GM21528 (cell line): ENCODE data around the gene CAMTA1.
A peak's percentile ranks its signal among the peaks of the same experiment; 100 is the strongest.

Experiments
- ATAC-seq: cut with Tn5 transposase; IDR thresholded peaks from one replicate; pipeline ENCODE4 v1.9.1; 2021; ENCODE audit warnings: mild to moderate bottlenecking, moderate library complexity; ENCODE audit not compliant: unreplicated experiment, low FRiP score

CAMTA1 gene

DNA sequence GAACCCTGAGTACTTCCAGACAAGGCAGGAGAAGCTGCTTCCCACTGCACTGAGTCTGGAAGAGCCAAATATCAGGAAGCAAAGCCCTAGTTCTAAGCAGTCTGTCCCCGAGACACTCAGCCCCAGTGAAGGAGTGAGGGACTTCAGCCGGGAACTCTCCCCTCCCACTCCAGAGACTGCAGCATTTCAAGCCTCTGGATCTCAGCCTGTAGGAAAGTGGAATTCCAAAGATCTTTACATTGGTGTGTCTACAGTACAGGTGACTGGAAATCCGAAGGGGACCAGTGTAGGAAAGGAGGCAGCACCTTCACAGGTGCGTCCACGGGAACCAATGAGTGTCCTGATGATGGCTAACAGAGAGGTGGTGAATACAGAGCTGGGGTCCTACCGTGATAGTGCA is 952.8 kb downstream of the CAMTA1 start:
- ATAC-seq, result no peak

DNA sequence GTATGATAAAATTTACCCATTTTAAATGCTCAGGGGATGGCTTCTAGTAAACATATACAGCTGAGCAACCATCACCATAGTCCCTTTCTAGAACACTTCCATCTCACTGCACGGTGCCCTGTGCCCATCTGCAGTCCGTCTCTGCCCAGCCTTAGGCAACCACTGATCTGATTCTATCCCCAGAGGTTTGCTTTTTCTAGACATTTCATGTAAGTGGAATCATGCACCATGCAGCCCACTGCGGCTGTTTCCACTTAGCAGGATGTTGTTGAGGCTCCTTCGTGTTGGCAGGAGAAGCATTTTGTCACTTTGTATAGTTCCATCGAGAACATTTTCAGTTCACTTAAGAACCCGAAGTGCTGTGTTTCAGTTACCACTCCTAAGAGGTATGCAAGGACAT is 958.1 kb downstream of the CAMTA1 start:
- ATAC-seq, result no peak

DNA sequence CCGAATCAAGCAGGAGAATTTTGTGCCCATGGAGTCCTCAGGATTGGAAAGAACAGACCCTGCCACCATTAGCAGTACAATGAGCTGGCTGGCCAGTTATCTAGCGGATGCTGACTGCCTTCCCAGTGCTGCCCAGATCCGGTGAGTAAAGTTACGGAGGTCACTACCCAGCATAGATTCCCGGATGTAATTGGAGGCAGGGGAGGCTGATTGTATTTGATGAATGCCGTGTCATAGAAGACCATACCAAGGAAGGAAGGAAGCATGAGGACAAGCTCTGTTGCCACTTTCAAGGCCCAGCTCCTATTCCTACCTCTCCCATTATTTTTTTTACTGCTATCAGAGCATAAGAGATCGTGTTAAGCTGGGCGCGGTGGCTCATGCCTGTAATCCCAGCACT is 959.6 kb downstream of the CAMTA1 start:
- no peak for ATAC-seq

DNA sequence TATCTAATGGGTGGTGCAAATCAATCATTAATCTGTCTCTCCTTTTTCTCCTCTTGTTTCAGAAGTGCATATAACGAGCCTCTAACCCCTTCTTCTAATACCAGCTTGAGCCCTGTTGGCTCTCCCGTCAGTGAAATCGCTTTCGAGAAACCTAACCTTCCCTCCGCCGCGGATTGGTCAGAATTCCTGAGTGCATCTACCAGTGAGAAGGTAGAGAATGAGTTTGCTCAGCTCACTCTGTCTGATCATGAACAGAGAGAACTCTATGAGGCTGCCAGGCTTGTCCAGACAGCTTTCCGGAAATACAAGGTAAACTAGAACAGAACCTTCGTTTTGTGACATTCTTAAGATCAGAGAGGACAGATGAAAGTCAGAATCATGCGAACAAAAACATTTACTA is 960.5 kb downstream of the CAMTA1 start:
- ATAC-seq, result no peak

DNA sequence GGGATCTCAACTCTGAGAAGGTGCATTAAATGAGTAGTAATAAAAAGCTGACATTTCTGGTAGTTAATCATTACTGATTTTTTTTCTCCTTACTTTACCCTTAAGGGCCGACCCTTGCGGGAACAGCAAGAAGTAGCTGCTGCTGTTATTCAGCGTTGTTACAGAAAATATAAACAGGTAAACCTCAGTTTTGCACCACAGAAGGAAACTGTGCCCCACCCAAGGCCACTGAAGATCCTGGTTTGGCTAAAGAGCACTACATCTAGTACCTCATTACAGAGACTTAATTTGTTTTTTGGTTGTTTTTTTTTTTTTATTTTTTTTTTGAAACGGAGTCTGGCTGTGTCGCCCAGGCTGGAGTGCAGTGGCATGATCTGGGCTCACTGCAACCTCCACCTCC is 962.4 kb downstream of the CAMTA1 start:
- no peak for ATAC-seq

DNA sequence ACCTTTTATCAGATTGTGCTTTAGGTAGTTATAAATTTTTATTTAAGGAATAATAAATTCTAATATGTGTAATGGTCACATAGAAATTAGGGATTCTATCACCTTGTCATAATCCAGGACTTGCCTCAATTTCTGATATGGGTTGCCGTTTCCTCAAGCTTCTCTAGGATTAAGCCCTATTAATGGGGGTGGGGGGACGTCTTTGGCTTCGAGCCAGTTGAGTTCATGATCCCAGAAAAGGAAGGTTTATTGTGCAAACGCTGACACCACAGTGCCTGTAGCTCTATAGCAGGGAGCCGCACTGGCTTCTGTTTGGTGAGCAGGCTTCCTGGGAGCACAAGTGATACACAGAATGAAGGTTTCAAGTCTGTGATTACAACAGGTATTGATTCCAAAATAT is 963.9 kb downstream of the CAMTA1 start:
- ATAC-seq, result no peak

DNA sequence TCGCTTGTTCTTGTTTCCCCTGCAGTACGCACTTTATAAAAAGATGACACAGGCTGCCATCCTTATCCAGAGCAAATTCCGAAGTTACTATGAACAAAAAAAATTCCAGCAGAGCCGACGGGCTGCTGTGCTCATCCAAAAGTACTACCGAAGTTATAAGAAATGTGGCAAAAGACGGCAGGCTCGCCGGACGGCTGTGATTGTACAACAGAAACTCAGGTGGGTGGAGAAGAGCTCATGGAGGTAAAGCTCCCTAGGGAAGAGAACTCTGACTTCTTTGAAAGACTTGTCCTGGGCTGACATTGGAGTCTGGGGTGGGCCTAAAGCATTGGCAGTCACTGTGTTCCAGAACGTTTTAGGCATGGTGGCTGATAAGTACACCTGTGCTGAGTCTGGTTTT is 965.9 kb downstream of the CAMTA1 start:
- ATAC-seq, result no peak

DNA sequence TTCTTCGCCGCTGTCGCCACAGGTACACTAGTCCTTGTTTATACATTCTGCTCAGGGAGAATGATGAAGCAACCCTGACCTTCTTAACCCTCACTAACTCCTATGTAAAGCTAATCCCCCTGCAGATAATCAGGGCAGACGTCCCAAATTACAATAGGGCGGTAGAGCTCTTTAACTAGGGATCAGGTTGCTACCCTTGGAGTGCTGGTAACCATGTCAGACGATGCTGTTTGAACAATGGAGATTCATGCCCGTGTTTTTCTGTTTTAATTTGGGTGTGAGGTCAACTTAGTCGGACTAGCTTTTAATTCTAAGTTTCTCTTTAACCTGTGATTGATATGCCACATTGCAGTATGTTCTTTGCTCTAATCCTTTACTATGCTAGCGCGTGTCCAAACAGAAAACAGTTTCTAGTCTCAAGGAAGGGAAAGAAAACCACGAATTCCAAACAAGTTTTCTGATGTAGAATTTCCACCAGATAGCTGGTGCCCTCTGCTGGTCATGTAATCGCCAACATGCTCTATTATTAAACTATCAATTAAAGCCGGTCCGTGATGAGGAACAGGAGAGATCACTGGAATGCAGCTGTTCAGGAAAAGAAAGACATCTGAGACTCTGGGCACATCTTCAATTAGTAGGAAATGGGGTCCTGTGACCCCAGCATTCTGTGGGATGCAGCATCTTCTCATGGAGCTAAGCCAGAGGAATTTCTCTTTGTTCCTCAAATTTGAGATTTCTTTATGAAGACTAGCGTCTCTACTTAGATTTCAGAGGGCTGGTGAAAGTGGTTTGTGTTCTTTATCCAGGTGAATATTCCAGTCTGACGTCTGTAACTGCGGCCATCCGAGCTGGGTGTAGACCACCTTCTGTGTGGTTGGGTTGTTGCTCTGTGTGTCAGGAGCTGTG is 967.5 kb downstream of the CAMTA1 start:
- no peak for ATAC-seq

DNA sequence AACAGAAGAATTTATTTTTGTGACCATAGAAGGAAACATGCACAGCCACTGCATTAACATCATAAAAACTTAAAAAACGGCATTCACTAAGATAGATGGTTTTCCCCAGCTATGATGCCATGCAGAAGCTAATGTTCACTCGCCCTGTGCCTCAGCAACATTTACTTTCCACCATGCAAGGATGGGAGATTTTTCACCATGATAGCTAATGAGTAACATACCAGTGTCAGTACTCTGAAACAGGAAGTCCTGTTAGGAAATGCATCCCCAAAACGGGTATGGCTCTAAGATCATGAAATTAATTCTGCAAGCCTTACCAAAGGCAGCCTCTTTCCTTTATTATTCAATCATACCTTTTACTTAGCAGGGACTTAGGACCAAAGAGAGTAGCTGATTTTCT is 968.4 kb downstream of the CAMTA1 start:
- ATAC-seq, result no peak

DNA sequence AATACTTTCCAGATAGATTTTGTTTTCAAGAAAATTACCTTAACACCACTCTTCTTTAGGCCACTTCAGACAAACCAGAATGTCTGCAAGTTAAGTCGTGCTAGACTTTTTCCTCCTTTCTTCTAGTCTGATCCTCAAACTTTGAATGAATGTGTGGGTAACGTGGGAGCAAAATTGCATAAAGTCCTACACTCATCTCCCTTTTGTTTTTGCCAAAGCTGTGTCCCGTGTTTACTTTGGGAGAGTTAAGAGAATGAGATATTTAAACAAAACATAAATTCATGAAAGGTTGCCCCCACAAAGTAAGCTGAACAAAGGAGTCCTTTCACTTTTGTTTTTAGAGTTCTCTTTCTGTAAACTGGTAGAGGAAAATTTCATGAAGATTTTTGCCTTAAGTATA is 969.0 kb downstream of the CAMTA1 start:
- no peak for ATAC-seq

DNA sequence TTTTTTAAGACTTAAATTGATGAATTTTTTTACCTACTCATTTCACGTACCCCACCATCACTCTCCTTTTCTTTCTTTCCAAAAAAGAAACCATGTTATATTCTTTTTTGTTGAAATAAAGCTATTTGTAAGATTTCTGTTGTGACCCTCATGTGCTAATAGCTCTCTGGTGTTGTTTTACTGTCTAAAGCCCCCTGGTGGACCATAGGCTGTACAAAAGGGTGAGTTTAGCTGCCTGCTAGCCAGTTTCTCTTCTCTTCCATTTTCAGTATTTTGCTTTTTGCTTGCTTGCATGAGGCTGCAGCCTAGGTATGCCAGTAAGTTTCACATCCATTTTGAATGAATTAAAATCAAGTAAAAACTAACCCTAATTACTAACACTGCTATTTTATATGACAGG is 970.2 kb downstream of the CAMTA1 start:
- ATAC-seq, result no peak

DNA sequence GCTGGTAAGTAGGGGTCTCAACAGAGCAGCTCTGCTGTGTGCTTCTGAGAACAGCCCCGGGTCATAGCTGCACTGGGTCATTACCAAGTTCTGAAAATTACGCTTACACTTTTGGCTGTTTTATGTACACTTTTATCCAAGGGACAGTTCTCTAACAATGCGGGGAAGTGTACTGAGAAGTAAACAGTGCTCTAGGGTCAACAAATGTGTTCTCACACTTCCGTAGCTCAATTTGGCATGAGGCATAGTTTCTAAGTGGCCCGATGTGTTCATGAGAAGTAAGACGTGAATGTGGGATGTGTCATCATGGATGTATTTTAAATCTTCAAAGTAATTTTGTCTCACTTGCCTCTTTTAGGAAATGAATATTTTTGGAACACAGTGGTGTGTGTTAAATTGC is 975.0 kb downstream of the CAMTA1 start:
- ATAC-seq, result no peak

DNA sequence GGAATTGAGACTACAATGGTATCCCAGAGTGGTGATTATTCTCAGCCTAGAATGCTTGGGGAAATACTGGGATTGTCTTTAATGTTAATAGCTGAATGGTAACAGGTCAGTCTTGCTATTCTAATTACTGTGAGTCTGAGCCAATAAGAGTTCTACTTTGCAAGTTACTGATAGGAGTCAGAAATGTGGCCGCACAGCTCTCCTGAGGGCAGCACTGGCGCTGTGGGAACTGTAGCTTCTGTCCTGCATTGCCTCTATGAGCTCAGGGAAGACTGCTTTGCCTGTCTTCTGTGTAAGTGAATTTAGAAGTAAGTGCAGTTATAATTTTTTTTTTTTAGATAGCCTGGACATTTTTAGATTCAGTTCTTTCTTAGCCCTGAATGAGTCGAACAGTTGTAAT is 975.8 kb downstream of the CAMTA1 start:
- ATAC-seq, result no peak

DNA sequence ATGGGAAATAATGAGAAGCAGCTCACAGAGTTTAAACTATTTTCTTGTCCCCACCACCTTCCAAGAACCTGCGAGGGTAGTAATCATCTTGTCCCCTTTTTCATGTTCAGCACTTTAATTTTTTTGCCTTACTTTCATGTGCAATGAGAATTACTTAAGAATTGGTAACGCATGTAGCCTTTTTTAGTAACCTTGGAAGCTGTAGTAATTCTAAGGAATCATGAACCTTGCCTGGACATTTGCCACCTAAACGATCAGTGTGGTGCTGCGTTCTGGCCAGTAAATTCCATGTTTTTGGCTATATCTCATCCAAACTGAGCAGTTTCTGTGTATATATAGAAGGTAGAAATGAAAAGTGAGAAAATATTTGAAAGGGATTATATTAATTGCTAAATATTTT is 981.9 kb downstream of the CAMTA1 start:
- no peak for ATAC-seq

DNA sequence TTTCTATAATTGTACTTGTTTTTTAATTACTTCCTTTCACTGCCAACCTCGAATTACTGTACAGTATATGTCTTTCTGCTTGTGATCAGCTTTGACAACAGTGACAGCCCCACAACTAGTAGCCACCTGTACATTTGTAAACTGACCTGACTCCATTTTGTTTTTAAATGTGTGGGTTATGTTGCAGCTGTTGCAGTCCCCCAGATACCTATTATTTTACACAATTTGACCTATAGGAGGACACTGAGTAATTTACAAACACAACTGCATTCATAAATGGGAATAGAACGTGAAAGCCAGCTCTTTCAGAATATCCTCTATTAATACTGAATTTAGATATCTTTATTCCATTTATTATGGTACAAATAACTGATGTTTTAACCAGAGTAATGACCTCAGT is 983.3 kb downstream of the CAMTA1 start:
- no peak for ATAC-seq

DNA sequence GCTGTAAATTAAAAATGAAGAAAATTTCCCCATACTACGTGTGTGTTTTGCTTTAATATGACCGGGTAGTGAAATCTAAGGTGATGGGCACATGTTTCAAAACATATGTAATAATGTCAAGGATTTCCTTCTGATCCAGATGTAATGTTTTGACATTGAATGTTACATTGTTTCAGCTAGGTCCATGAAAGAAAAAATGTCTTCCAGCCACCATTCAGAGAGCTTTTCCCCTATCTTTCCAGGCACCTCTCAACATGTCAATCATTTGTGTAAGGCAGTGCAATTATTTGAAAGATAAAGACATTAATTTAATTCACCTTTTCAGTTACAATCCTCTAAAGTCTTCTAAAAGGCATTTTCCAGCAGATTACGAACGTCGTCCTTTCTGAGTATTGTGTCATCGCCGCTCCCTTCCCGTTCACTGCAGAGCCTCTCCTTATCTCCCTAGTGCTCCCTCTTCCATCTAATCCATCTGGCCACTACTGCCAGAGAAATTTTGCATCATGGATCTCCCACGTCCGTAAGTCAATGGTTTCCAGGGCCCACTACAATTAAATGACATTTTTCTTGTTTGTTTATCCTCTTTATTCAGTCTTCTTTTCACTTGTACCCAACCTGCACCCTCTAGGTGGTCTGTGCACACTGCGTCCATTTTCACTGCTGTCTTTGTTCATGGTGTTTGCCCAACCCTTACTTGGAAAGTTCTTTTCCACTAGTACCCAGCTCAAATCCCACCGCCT is 984.6 kb downstream of the CAMTA1 start:
- no peak for ATAC-seq

DNA sequence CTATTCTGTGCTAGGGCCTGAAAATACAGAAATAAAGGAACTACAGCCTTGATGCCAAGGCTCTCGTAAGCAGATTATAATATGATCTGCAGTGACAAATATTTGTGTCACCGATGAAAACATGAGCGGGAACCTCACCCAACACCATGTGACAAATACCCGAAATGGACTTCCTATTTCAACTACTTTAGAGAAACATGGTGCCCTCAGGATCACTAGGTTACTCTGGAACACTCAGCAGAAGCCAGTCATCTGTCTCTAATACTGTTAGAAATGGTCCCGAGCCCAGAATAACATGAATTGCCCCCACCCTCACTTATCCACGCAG is 985.4 kb downstream of the CAMTA1 start:
- ATAC-seq, result peak; percentile 13

DNA sequence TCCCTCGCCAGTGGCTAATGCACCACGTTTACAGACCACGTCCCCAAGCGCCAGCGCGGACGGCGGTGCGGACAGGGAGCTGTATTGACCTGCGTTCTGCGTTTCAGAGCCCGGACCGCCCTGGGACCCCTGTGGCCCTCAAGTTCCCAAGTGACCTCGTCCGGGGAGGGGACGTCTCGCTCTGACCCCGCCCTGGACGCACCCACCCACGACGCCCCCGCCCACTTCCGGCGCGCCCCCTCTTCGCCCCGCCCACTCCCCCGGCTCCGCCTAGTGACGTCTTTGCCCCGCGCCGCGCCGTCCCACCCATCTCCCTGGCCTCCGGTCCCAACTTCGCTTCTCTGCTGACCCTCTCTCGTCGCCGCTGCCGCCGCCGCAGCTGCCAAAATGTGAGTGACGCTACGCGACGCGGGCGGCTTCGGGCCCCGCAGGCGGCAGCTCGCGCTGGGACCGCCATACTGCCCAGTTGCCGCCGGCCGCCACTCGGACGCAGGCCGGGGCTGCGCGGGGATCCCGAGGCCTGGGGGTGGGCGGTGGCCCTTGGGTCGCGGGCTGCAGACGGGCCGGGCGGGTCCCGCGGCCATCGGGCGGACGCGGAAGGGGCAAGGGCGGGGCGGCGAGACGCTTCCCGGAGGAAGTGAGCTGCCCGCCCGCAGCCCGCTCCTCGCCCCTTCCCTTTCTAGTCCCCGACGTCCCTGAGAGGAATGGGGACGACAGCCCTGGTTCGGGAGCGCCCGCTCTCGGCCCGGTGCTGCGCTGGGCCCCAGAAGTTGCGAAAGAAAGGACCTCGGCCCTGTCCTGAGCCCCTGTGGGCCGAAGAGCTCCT is 986.0 kb downstream of the CAMTA1 start, which contains the start of gene VAMP3:
VAMP3 (plus strand) TSS at position 300 of the 826 bp plus-strand sequence; CDS start at position 388, 88 bp downstream.
- ATAC-seq, result peak; percentile 77

DNA sequence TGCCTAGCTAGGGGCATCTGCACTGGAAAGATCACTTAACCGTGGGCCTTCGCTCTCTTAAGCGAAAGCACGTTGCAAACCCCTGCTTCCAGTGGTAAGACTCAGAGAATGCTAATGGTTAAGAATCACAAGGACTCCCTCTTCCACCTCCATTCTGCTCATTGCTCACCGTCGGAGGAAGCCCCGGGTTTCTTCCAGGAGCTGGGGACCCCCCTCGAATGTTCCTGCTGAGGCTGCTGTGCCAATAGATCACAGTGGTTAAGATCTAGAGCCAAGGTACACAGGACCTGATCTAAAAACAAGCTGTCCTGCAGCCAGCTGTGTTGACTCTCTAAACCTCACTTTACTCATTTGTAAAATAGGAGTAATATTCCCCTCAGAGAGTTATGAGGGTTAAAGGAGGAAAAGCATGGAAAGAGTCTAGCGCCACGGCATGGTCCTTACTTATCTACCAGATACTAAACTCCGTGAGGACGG is 986.6 kb downstream of the CAMTA1 start:
- peak; percentile 9 for ATAC-seq

DNA sequence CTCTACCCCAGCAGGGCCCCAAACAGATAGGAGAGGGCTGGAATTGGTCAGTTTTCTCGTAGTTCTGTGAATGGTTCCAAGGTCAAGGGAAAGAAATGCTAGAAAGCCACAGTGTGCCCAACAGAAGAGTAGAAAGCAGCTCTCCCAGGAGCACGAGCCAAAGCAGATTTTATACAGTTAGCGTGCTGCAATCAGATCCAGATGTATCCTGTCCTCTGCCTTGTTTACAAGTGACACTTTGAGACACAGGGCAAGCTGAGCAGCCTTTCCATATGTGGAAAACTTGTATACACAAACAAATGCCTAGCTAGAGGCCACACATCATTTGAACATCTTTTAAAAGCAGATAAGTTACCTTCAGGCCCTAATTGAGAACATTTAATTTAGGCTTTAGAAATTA is 992.3 kb downstream of the CAMTA1 start:
- no peak for ATAC-seq

DNA sequence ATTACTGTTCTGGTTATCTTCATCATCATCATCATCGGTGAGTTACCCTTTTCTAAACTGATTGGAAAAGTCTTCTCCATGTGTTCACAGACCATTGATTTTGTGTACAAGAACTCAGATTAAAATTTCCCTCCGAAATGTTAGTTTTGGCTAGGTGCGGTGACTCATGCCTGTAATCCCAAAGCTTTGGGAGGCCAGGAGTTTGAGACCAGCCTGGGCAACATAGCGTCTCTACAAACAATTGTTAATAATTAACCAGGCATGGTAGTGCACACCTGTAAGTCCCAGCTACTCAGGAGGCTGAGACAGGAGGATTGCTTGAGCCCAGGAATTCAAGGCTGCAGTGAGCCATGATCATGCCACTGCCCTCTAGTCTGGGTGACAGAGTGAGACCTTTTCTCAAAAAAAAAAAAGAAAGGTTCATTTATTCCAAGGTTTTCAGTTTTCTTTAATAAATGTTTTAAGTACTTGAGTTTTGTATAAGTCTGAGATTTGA is 992.9 kb downstream of the CAMTA1 start:
- no peak for ATAC-seq
